HCT116 (cell line): Measurements from ENCODE around the gene ZNF287.

Experiments
- ATF3 ChIP-seq: IDR thresholded peaks from 2 replicates; pipeline ENCODE4 v1.6.1; 2012
- CEBPB ChIP-seq: IDR thresholded peaks from 2 replicates; pipeline ENCODE4 v1.6.1; 2012; ENCODE audit warnings: low read depth
- CTCF ChIP-seq, 3 experiments: fragments of 200-600 bp in 1 of 3; sonication (generic) in 1 of 3; IDR thresholded peaks in 2 of 3; conservative IDR thresholded peaks in 1 of 3; 2 replicates each; pipeline ENCODE4 v1.5.1; 2012 to 2017; ENCODE audit warnings: low read depth in 2 of 3, low read length in 2 of 3, antibody characterized with exemption in 1 of 3, borderline replicate concordance in 1 of 3, control low read depth in 1 of 3, mild to moderate bottlenecking in 1 of 3, mixed read lengths in 1 of 3, mixed run types in 1 of 3, moderate library complexity in 1 of 3; ENCODE audit not compliant: insufficient read depth in 1 of 3
- EZH2 ChIP-seq: fragments of 200-600 bp; sonication (generic); IDR thresholded peaks from 2 replicates; pipeline ENCODE4 v1.6.1; 2017; ENCODE audit warnings: antibody characterized with exemption, mixed run types
- EZH2phosphoT487 ChIP-seq: fragments of 200-600 bp; IDR thresholded peaks from 2 replicates; pipeline ENCODE4 v1.6.1; 2018; ENCODE audit warnings: antibody characterized with exemption, borderline replicate concordance
- JUND ChIP-seq: IDR thresholded peaks from 2 replicates; pipeline ENCODE4 v1.6.1; 2012
- MAX ChIP-seq: IDR thresholded peaks from 2 replicates; pipeline ENCODE4 v1.6.1; 2012
- POLR2A ChIP-seq: IDR thresholded peaks from 2 replicates; pipeline ENCODE4 v1.7.0; 2011; ENCODE audit warnings: borderline replicate concordance; ENCODE audit not compliant: insufficient read depth, insufficient read length; ENCODE audit errors: extremely low read depth
- POLR2AphosphoS5 ChIP-seq: IDR thresholded peaks from 2 replicates; pipeline ENCODE4 v1.6.1; 2011; ENCODE audit warnings: mild to moderate bottlenecking, low read depth, low read length, moderate library complexity
- RAD21 ChIP-seq: IDR thresholded peaks from 2 replicates; pipeline ENCODE4 v1.6.1; 2012; ENCODE audit warnings: low read depth, mild to moderate bottlenecking
- SP1 ChIP-seq: IDR thresholded peaks from 2 replicates; pipeline ENCODE4 v1.6.1; 2012; ENCODE audit warnings: low read depth
- SRF ChIP-seq: IDR thresholded peaks from 2 replicates; pipeline ENCODE4 v1.6.1; 2012; ENCODE audit warnings: low read depth
- ZBTB33 ChIP-seq: IDR thresholded peaks from 2 replicates; pipeline ENCODE4 v1.6.1; 2011; ENCODE audit warnings: mild to moderate bottlenecking, low read length, moderate library complexity; ENCODE audit not compliant: insufficient replicate concordance; ENCODE audit errors: extremely low read depth
- ZNF274 ChIP-seq: fragments of 200-500 bp; sonication (Bioruptor generic); IDR thresholded peaks from 2 replicates; pipeline ENCODE4 v1.6.1; 2014; ENCODE audit warnings: mild to moderate bottlenecking, low read depth, low read length, inconsistent platforms

- TF ChIP-seq CTCF (IDR thresholded peaks at IDR 0.05 in 2 of 3, conservative IDR thresholded peaks at IDR 0.05 in 1 of 3; ENCODE audit: borderline replicate concordance in 1 of 3, insufficient read depth in 1 of 3, low read depth in 2 of 3, low read length in 2 of 3) (peak; percentile 85 to 94 (median 94)), POLR2A (no peak), POLR2AphosphoS5 (no peak), ZBTB33 (no peak), ZNF274 (no peak), EZH2phosphoT487 (no peak), ATF3 (no peak), RAD21 (peak; percentile 97), EZH2 (no peak), JUND (no peak), SP1 (no peak), SRF (no peak), MAX (no peak), CEBPB (no peak)
Measured at GRCh38 chr17:16521070-16521727, 47.8 kb downstream of the ZNF287 start.
